Heart left ventricle (tissue), 16 donors: Measurements from ENCODE around the gene ARNT2. TPM values are rescaled to one million over a fixed set of nuclear protein-coding genes. Genes with fewer than 3 reads are reported as not detected.

Source experiments
- ATAC-seq, 4 donors: fragments of 200-7000 bp; cut with Tn5 transposase; one replicate each; pipeline ENCODE4 v1.9.1; 2020 to 2022; ENCODE audit warnings: moderate library complexity in 4 of 4, mild to moderate bottlenecking in 3 of 4, moderate number of reproducible peaks in 1 of 4
- DNase-seq, 5 donors: peaks; one replicate each; pipeline ENCODE4 v3.0.0-alpha.2; 2020
- H3K27ac ChIP-seq, 12 donors: fragments of 200-600 bp; sonication (generic) in 4 of 12; one replicate each; pipeline versions ENCODE4 v1.5.0 to v1.8.0; 2016 to 2022; ENCODE audit warnings: mild to moderate bottlenecking in 2 of 12
- H3K27me3 ChIP-seq, 9 donors: fragments of 200-600 bp; sonication (generic) in 2 of 9; one replicate each; pipeline versions ENCODE4 v1.5.1 to v1.8.0; 2016 to 2022; ENCODE audit warnings: mild to moderate bottlenecking in 3 of 9
- H3K36me3 ChIP-seq, 9 donors: fragments of 200-600 bp; sonication (generic) in 2 of 9; one replicate each; pipeline versions ENCODE4 v1.5.0 to v1.8.0; 2018 to 2022; ENCODE audit warnings: mild to moderate bottlenecking in 2 of 9
- H3K4me1 ChIP-seq, 12 donors: fragments of 200-600 bp; sonication (generic) in 4 of 12; one replicate each; pipeline versions ENCODE4 v1.5.0 to v1.8.0; 2016 to 2022; ENCODE audit warnings: mild to moderate bottlenecking in 3 of 12
- H3K4me3 ChIP-seq, 12 donors: fragments of 200-600 bp; sonication (generic) in 4 of 12; one replicate each; pipeline versions ENCODE4 v1.5.0 to v1.8.0; 2017 to 2022; ENCODE audit warnings: mild to moderate bottlenecking in 9 of 12, moderate library complexity in 4 of 12
- H3K9me3 ChIP-seq, 12 donors: fragments of 200-600 bp; sonication (generic) in 4 of 12; one replicate each; pipeline versions ENCODE4 v1.5.0 to v1.8.0; 2016 to 2022; ENCODE audit warnings: mild to moderate bottlenecking in 1 of 12
- POLR2A ChIP-seq, 2 donors: fragments of 450-650 bp; IDR thresholded peaks; one replicate each; pipeline ENCODE4 v1.6.1; 2017; ENCODE audit warnings: antibody characterized with exemption in 2 of 2, mild to moderate bottlenecking in 2 of 2, moderate library complexity in 2 of 2
- WGBS, 4 donors: extraction: QIAGEN DNeasy Blood & Tissue Kit in 2 of 4; methylation state at CpG; one replicate each; pipeline versions ENCODE4 v1.1.5 to v1.1.7; 2013 to 2018; 5-methylcytosine and 5-hydroxymethylcytosine counted together
- intact Hi-C, 10 donors: fragments of 100-400 bp; cut with DNase I; formaldehyde crosslinking; loops; one replicate each; pipeline versions ENCODE4 v1.11.1 to v1.14.2; 2022
- polyA plus RNA-seq, 2 donors: library from polyadenylated mRNA; stranded (reverse); fragments of 200-250 nt; gene quantifications; one replicate each; pipeline ENCODE4 v1.2.3, GENCODE V29; 2013
- total RNA-seq, 9 donors: library from RNA; depleted of rRNA in 2 of 9; stranded (reverse); fragments of >200 nt in 2 of 9; fragmentation: NEBNext Ultra II Directional in 3 of 9; extraction: Animal tissue kit (Norgen Biotek cat#: 25700) in 3 of 9; gene quantifications; one replicate each; pipeline versions ENCODE4 v1.1.0 to v1.2.4, GENCODE V29; 2016 to 2023
- TF ChIP-seq, protein P1 (sequence below), 12 donors: fragments of 200-600 bp; sonication (generic) in 4 of 12; IDR thresholded peaks; one replicate each; pipeline versions ENCODE4 v1.5.0 to v1.8.0; 2018 to 2022; ENCODE audit warnings: antibody characterized with exemption in 12 of 12, mild to moderate bottlenecking in 5 of 12
- donor health status: ischemic (EF 13 %, LVEDD 7.1; RV severe dilation, severe dysfunction).
- donor health status: healthy with polysubstance abuse.
- donor health status: DM: no; HTN: yes; CAD: no.
- donor health status: DM: no; HTN: no; CAD: no.
- donor health status: ischemic (EF 25% LVEDD 6.9; RV normal size, moderate dysfunction).
- donor health status: ischemic (EF 25% LVEDD 5.7; RV mildly dilated, moderate dysfunction).
- donor health status: healthy.
- donor health status: DM: yes; HTN: yes; CAD: no.
- donor health status: ischemic (EF 35%, LVEDD 5.7; RV mildly dilated, moderate dysfunction).
- donor health status: nonischemic (EF 11% LVEDD 7.7; RV severe dilation, severe dysfunction).
- donor health status: DM: yes; HTN: yes; CAD: no.
- donor health status: PGD.
- donor health status: ischemic (EF 29% LVEDD 5.4; RV normal size, mild dysfunction).
- donor health status: nonischemic (EF 23%, LVEDD 6.1; RV moderate dilation, normal function).

ARNT2 gene
- total and polyA plus RNA-seq, 11 donors: 1.2 to 10.0 (median 3.9) TPM

DNA sequence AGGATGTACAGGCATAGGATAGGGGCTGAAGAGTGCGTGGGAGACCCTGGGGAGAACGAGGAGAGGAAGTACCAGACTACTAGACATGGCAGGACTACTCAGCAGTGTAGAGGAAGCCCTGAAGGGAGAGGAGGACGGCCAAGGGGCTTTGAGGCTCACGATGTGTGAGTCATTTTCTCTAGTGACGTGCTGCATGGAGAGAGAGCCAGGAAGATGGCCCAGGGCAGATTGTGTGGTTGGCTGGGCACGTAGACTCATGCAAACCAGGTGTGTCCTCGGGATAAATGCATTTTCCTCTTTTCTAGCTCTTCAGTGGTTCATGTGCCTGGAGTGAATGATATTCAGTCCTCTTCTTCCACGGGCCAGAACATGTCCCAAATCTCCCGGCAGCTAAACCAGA is 175.9 kb downstream of the ARNT2 start:
- intact Hi-C loops: no loop called here
- Histone ChIP-seq H3K27me3 (no peaks in the 10 kb centered on the region), H3K27ac (no peak overlapping the region), H3K4me3 (no peak overlapping the region), H3K4me1 (no peaks in the 10 kb centered on the region), H3K9me3 (no peaks in the 10 kb centered on the region), H3K36me3 (no peaks in the 10 kb centered on the region)
- no peak for DNase-seq
- ATAC-seq: no peak
- 58 to 70% (median 68%) methylated on average over 8 to 9 of the region's 9 CpGs for WGBS, 4 donors
- TF ChIP-seq, protein P1, sequence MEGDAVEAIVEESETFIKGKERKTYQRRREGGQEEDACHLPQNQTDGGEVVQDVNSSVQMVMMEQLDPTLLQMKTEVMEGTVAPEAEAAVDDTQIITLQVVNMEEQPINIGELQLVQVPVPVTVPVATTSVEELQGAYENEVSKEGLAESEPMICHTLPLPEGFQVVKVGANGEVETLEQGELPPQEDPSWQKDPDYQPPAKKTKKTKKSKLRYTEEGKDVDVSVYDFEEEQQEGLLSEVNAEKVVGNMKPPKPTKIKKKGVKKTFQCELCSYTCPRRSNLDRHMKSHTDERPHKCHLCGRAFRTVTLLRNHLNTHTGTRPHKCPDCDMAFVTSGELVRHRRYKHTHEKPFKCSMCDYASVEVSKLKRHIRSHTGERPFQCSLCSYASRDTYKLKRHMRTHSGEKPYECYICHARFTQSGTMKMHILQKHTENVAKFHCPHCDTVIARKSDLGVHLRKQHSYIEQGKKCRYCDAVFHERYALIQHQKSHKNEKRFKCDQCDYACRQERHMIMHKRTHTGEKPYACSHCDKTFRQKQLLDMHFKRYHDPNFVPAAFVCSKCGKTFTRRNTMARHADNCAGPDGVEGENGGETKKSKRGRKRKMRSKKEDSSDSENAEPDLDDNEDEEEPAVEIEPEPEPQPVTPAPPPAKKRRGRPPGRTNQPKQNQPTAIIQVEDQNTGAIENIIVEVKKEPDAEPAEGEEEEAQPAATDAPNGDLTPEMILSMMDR (IDR thresholded peaks at IDR 0.05): no peak
- no peak for TF ChIP-seq POLR2A (IDR thresholded peaks at IDR 0.05)

DNA sequence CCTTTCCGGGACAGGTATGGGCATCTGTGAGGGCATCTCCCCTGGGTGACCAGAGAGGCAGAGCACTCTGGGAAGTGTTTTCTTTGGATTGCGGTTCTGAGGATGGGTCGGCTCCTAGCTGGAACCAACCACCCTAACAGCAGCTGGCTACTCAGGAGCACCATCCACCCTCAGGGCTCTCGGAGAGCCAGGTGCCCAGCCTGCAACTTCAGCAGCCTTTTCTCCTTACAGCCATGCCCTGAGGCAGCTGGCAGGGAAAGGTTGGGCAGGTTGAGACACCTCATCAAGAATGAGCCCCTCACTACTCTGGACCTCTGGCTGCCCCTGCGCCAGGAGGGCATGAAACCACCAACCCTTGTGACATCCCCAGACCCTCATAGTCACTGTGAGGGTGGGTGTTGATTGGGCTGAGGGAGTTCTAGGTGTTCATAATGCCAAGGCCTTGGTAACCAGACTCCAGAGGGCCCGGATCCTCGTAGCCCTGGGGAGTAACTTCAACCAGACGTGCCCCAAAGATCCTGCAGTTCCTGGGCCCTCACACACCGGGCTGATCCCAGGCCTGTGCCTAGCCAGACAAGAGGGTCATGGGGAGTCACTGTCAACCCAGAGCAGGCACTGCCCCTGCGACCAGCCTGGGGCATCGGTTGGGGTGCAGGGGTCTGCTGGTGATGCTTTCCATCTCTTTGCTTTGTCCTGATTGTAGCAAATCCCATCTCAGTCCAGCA is 176.5 kb downstream of the ARNT2 start:
- no peaks in the 10 kb centered on the region for H3K36me3 ChIP-seq

DNA sequence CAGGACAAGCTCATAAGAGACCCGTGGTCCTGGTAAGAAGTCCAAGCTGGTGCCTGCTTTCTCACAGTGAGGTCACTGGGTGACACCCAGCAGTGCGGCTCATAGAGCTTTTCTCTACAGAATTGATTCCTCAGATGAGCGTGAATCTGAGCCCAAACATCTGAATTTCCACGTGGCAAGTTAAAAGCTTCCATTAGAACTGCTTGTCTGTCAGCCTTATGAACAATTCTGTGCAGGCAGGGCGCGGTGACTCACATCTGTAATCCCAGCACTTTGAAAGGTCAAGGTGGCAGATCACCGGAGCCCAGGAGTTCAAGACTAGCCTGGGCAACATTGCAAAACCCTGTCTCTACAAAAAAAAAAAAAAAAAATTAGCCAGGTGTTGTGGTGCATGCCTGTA is 177.8 kb downstream of the ARNT2 start:
- no peaks in the 10 kb centered on the region for H3K27me3 ChIP-seq
- 89 to 93% (median 91%) methylated on average over 7 of the region's 7 CpGs for WGBS, 4 donors
- TF ChIP-seq POLR2A (IDR thresholded peaks at IDR 0.05): no peak
- TF ChIP-seq, protein P1 (IDR thresholded peaks at IDR 0.05): no peak
- ATAC-seq (no peak), DNase-seq (no peak)
- no peaks in the 10 kb centered on the region for H3K9me3 ChIP-seq
- no peak overlapping the region for H3K27ac ChIP-seq
- intact Hi-C loops: no loop called here
- H3K4me1 ChIP-seq: no peaks in the 10 kb centered on the region
- no peaks in the 10 kb centered on the region for H3K36me3 ChIP-seq
- H3K4me3 ChIP-seq: no peak overlapping the region

More for the DNA sequence above, 176.5 kb downstream of the ARNT2 start:
- TF ChIP-seq, protein P1 (IDR thresholded peaks at IDR 0.05): no peak
- no peak overlapping the region for H3K27ac ChIP-seq
- H3K27me3 ChIP-seq: no peaks in the 10 kb centered on the region
- intact Hi-C loops: no loop called here
- ATAC-seq (no peak), DNase-seq (no peak)
- no peak overlapping the region for H3K4me3 ChIP-seq
- H3K9me3 ChIP-seq: no peaks in the 10 kb centered on the region
- WGBS, 4 donors: 94 to 99% (median 96%) methylated on average over 4 to 11 of the region's 11 CpGs
- no peaks in the 10 kb centered on the region for H3K4me1 ChIP-seq

DNA sequence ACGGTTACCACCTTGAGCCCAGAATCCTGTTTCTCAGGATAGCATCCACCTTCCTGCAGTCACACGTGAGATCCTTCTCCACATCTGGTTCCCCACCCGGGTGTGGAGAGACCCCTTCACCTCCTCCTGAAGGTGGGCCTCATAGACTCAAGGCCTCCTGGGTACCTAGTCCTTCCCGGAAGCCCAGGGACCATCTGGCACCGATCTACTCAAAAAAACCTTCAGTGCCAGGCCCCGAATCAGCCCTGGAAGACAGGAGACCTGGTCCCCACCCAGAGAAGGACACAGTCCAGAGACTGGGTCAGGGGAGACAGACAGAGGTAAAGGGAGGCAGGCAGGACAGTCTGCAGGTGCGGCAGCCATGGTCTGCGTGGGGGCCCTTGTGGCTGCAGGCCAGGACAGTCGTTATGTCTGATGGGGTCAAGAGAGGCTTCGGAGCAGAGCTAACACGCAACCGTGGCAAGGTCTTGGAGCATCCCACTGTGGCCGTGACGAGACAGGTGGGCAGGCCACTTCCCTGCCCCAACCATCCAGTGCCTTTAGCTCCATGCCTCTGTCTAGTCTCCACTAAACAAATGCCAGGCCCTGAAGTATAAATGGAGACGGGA is 178.7 kb downstream of the ARNT2 start:
- intact Hi-C loops: no loop called here
- no peaks in the 10 kb centered on the region for H3K36me3 ChIP-seq

More for the DNA sequence above, 178.7 kb downstream of the ARNT2 start:
- H3K27me3 ChIP-seq: no peaks in the 10 kb centered on the region
- H3K9me3 ChIP-seq: no peaks in the 10 kb centered on the region
- no peak overlapping the region for H3K27ac ChIP-seq
- ATAC-seq (no peak), DNase-seq (no peak)
- no peak overlapping the region for H3K4me3 ChIP-seq
- H3K4me1 ChIP-seq: no peaks in the 10 kb centered on the region
- WGBS, 4 donors: 91 to 96% (median 92%) methylated on average over 15 of the region's 15 CpGs
- TF ChIP-seq, protein P1 (IDR thresholded peaks at IDR 0.05): no peak
- no peak for TF ChIP-seq POLR2A (IDR thresholded peaks at IDR 0.05)
